IPS-15b (cell line): ENCODE measurements around the gene ZNF408.

Source experiments
- H3K27me3 ChIP-seq: one replicate; pipeline ENCODE4 v1.6.1; 2013; ENCODE audit warnings: low read length; ENCODE audit not compliant: control insufficient read depth, insufficient read depth
- H3K36me3 ChIP-seq: one replicate; pipeline ENCODE4 v1.6.1; 2013; ENCODE audit warnings: low read length; ENCODE audit not compliant: control insufficient read depth, insufficient read depth
- H3K4me1 ChIP-seq: one replicate; pipeline ENCODE4 v1.6.1; 2013; ENCODE audit warnings: mild to moderate bottlenecking, low read length; ENCODE audit not compliant: control insufficient read depth, insufficient read depth
- H3K4me3 ChIP-seq: one replicate; pipeline ENCODE4 v1.5.1; 2013; ENCODE audit warnings: low read depth, low read length
- H3K9ac ChIP-seq: one replicate; pipeline ENCODE4 v1.6.1; 2013; ENCODE audit warnings: low read depth, mild to moderate bottlenecking, low read length
- H3K9me3 ChIP-seq: one replicate; pipeline ENCODE4 v1.6.1; 2013; ENCODE audit warnings: mild to moderate bottlenecking, low read length; ENCODE audit not compliant: control insufficient read depth, insufficient read depth

Gene ZNF408

GRCh38 chr11:46677991-46678740 is 22.7 kb upstream of the ZNF408 start:
- no peak overlapping the region for H3K4me3 ChIP-seq
- no peaks in the 10 kb centered on the region for H3K27me3 ChIP-seq
- H3K9me3 ChIP-seq = no peaks in the 10 kb centered on the region
- H3K36me3 ChIP-seq = peaks cover 26% of the 10 kb centered on the region
- H3K9ac ChIP-seq = no peak overlapping the region
- peaks cover 16% of the 10 kb centered on the region for H3K4me1 ChIP-seq

- Histone ChIP-seq H3K9ac (no peak overlapping the region), H3K4me1 (peaks cover 16% of the 10 kb centered on the region), H3K4me3 (no peak overlapping the region), H3K27me3 (no peaks in the 10 kb centered on the region), H3K36me3 (peaks cover 26% of the 10 kb centered on the region), H3K9me3 (no peaks in the 10 kb centered on the region)
Observed at GRCh38 chr11:46678741-46679130, 22.1 kb upstream of the ZNF408 start.

- Histone ChIP-seq H3K36me3 (peaks cover 26% of the 10 kb centered on the region), H3K4me1 (peaks cover 10% of the 10 kb centered on the region), H3K9ac (no peak overlapping the region), H3K4me3 (no peak overlapping the region), H3K27me3 (no peaks in the 10 kb centered on the region), H3K9me3 (no peaks in the 10 kb centered on the region)
Observed at GRCh38 chr11:46679241-46680163, 21.3 kb upstream of the ZNF408 start.

- Histone ChIP-seq H3K36me3 (peaks cover 26% of the 10 kb centered on the region), H3K9me3 (no peaks in the 10 kb centered on the region), H3K4me1 (peaks cover 5% of the 10 kb centered on the region), H3K27me3 (no peaks in the 10 kb centered on the region), H3K4me3 (no peak overlapping the region), H3K9ac (no peak overlapping the region)
Observed at GRCh38 chr11:46680164-46680760, 20.6 kb upstream of the ZNF408 start.

GRCh38 chr11:46680815-46681214 is 20.0 kb upstream of the ZNF408 start:
- H3K27me3 ChIP-seq = no peaks in the 10 kb centered on the region
- H3K9ac ChIP-seq = no peak overlapping the region
- H3K4me3 ChIP-seq = no peak overlapping the region
- no peaks in the 10 kb centered on the region for H3K9me3 ChIP-seq
- H3K4me1 ChIP-seq = no peaks in the 10 kb centered on the region
- H3K36me3 ChIP-seq = peaks cover 26% of the 10 kb centered on the region

- H3K4me3 ChIP-seq = no peak overlapping the region
- H3K9ac ChIP-seq = no peak overlapping the region
- peaks cover 27% of the 10 kb centered on the region for H3K36me3 ChIP-seq
- no peaks in the 10 kb centered on the region for H3K27me3 ChIP-seq
- H3K4me1 ChIP-seq = no peaks in the 10 kb centered on the region
- H3K9me3 ChIP-seq = no peaks in the 10 kb centered on the region
Observed at GRCh38 chr11:46681814-46682213, 19.0 kb upstream of the ZNF408 start.

- no peaks in the 10 kb centered on the region for H3K27me3 ChIP-seq
- H3K4me3 ChIP-seq = no peak overlapping the region
- H3K9me3 ChIP-seq = no peaks in the 10 kb centered on the region
- peaks cover 34% of the 10 kb centered on the region for H3K36me3 ChIP-seq
- no peak overlapping the region for H3K9ac ChIP-seq
- H3K4me1 ChIP-seq = no peaks in the 10 kb centered on the region
Observed at GRCh38 chr11:46682773-46683752, 17.8 kb upstream of the ZNF408 start.

- Histone ChIP-seq H3K9ac (no peak overlapping the region), H3K9me3 (no peaks in the 10 kb centered on the region), H3K4me3 (no peak overlapping the region), H3K4me1 (no peaks in the 10 kb centered on the region), H3K36me3 (peaks cover 21% of the 10 kb centered on the region), H3K27me3 (no peaks in the 10 kb centered on the region)
Observed at GRCh38 chr11:46684367-46684766, 16.5 kb upstream of the ZNF408 start.

- Histone ChIP-seq H3K4me1 (no peaks in the 10 kb centered on the region), H3K9ac (no peak overlapping the region), H3K4me3 (no peak overlapping the region), H3K27me3 (no peaks in the 10 kb centered on the region), H3K9me3 (no peaks in the 10 kb centered on the region), H3K36me3 (peaks cover 12% of the 10 kb centered on the region)
Observed at GRCh38 chr11:46686886-46687795, 13.7 kb upstream of the ZNF408 start.

GRCh38 chr11:46690702-46691101 is 10.1 kb upstream of the ZNF408 start:
- Histone ChIP-seq H3K27me3 (no peaks in the 10 kb centered on the region), H3K9me3 (no peaks in the 10 kb centered on the region), H3K9ac (no peak overlapping the region), H3K4me3 (no peak overlapping the region), H3K36me3 (peaks cover 21% of the 10 kb centered on the region), H3K4me1 (no peaks in the 10 kb centered on the region)
